Right lobe of liver (tissue), 6 donors: Measurements from ENCODE around the gene PRSS12. TPM values are rescaled to one million over a fixed set of nuclear protein-coding genes. Genes with fewer than 3 reads are reported as not detected.

Experiments used
- ATAC-seq, 4 donors: fragments of 200-7000 bp; cut with Tn5 transposase; one replicate each; pipeline ENCODE4 v1.9.1; 2020; ENCODE audit warnings: mild to moderate bottlenecking in 4 of 4, moderate library complexity in 4 of 4
- DNase-seq, 3 donors: peaks; one replicate each; pipeline ENCODE4 v3.0.0-alpha.2; 2020
- H3K27ac ChIP-seq, 3 donors: fragments of 200-600 bp; one replicate each; pipeline ENCODE4 v1.8.0; 2022
- H3K27me3 ChIP-seq, 2 donors: fragments of 200-600 bp; one replicate each; pipeline ENCODE4 v1.8.0; 2022
- H3K36me3 ChIP-seq, 4 donors: fragments of 200-600 bp; sonication (generic) in 1 of 4; one replicate each; pipeline versions ENCODE4 v1.5.1 to v1.8.0; 2017 to 2022; ENCODE audit warnings: control low read depth in 1 of 4
- H3K4me1 ChIP-seq, 4 donors: fragments of 200-600 bp; sonication (generic) in 1 of 4; one replicate each; pipeline versions ENCODE4 v1.5.1 to v1.8.0; 2017 to 2022; ENCODE audit warnings: control low read depth in 1 of 4
- H3K4me3 ChIP-seq, 3 donors: fragments of 200-600 bp; one replicate each; pipeline ENCODE4 v1.8.0; 2022
- H3K9me3 ChIP-seq, 4 donors: fragments of 200-600 bp; sonication (generic) in 1 of 4; one replicate each; pipeline versions ENCODE4 v1.5.1 to v1.8.0; 2017 to 2022; ENCODE audit warnings: control low read depth in 1 of 4
- CTCF ChIP-seq, 4 donors: fragments of 200-600 bp in 3 of 4; fragments of 450-650 bp in 1 of 4; IDR thresholded peaks; one replicate each; pipeline versions ENCODE4 v1.5.1 to v1.8.0; 2016 to 2022; ENCODE audit warnings: antibody characterized with exemption in 4 of 4, mild to moderate bottlenecking in 2 of 4
- POLR2A ChIP-seq: fragments of 450-650 bp; IDR thresholded peaks from one replicate; pipeline ENCODE4 v1.6.1; 2017; ENCODE audit warnings: antibody characterized with exemption, mild to moderate bottlenecking
- WGBS: methylation state at CpG from one replicate; pipeline ENCODE4 v1.1.6; 2018; ENCODE audit warnings: low coverage, low lambda C conversion rate; ENCODE audit not compliant: insufficient coverage; ENCODE audit errors: missing lambda C conversion rate; 5-methylcytosine and 5-hydroxymethylcytosine counted together
- intact Hi-C, 2 donors: fragments of 100-400 bp; cut with DNase I; formaldehyde crosslinking; loops; one replicate each; pipeline versions ENCODE4 v1.11.2 to v1.14.1; 2022
- total RNA-seq, 6 experiments: library from RNA; depleted of rRNA in 2 of 6; stranded (reverse); fragments of >200 nt in 2 of 6; fragmentation: NEBNext Ultra II Directional in 3 of 6; extraction: Animal tissue kit (Norgen Biotek cat#: 25700) in 3 of 6; gene quantifications; one replicate each; pipeline versions ENCODE4 v1.1.0 to v1.2.4, GENCODE V29; 2016 to 2023
- donor health status: DM: no; HTN: yes; CAD: no.
- donor health status: DM: no; HTN: no; CAD: no.
- donor health status: DM: no; HTN: no; CAD: no.
- donor health status: DM: no; HTN: yes; CAD: no.
- donor health status: DM: no; HTN: yes; CAD: no.

Gene PRSS12
- total RNA-seq, 6 experiments from 2014 or later, result 0.12 to 1.4 (median 0.74) TPM

DNA sequence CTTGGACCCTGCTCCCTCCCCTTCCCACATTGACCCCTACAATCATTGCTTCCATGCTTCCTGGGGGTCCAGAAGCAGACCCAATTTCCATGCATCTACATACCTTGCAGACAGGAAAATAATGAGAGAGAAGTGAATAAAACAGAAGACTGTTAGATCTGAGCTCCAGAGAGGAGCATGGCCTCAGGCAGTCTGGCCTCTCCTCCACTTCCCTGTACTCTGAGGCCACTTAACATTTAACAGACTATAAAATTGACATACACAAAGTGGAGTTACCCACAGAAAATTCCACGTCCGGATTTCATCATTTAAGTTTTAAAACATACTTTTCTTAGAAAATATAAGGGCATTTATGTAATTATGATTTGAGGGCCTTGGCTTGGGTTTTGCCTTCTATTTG lies 2.1 kb upstream of the PRSS12 start:
- ATAC-seq, result no peak
- peaks cover 0 to 15% (median 4%) of the 10 kb centered on the region in 4 donors for H3K4me1 ChIP-seq
- H3K9me3 ChIP-seq, result no peaks in the 10 kb centered on the region
- H3K4me3 ChIP-seq, result no peak overlapping the region
- intact Hi-C loops, result loop anchor here in 1 of 2 donors (10.0 kb wide), 1 partner anchor 70 kb away; no protein-coding TSS in a partner anchor
- WGBS, result 51% methylated on average over 2 of the region's 2 CpGs
- H3K27ac ChIP-seq, result no peak overlapping the region
- no peaks in the 10 kb centered on the region for H3K36me3 ChIP-seq
- DNase-seq, result no peak
- TF ChIP-seq CTCF (IDR thresholded peaks at IDR 0.05) (no peak), POLR2A (no peak)
- peaks cover 0 to 4% of the 10 kb centered on the region in 2 donors for H3K27me3 ChIP-seq

DNA sequence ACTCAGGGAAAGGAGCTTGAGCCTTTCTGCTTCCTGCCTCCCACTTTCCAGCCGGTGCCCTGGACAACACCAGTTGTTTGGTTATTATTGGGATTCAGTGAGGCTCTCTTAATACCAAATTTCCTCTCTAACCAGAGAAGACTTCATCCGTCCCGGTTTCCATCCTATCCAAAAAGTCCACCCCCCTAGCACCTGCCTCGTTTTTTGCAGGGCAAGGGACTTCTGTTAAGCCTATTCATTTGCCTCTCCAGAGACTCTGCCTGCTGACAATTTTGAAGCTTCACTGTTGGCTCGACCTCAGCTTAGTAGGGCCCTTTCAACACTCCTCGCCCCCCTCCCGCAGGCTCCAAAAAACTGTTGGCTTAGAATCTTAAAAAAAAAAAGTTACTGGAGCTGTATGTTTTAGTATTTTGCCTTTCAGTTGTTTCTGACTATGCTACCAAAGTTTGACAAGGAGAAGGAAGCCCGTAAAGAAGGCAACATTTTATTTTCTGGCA lies 779 bp upstream of the PRSS12 start:
- H3K27ac ChIP-seq, result no peak overlapping the region
- H3K4me1 ChIP-seq, result peaks cover 0 to 15% (median 4%) of the 10 kb centered on the region in 4 donors
- DNase-seq (no peak), ATAC-seq (no peak)
- no peak overlapping the region for H3K4me3 ChIP-seq
- H3K27me3 ChIP-seq, result peaks cover 0 to 4% of the 10 kb centered on the region in 2 donors
- no peaks in the 10 kb centered on the region for H3K9me3 ChIP-seq
- intact Hi-C loops, result loop anchor here in 1 of 2 donors (10.0 kb wide), 1 partner anchor 69 kb away; no protein-coding TSS in a partner anchor
- H3K36me3 ChIP-seq, result no peaks in the 10 kb centered on the region
- WGBS, result 34% methylated on average over 8 of the region's 8 CpGs
- TF ChIP-seq POLR2A (no peak), CTCF (IDR thresholded peaks at IDR 0.05) (no peak)

DNA sequence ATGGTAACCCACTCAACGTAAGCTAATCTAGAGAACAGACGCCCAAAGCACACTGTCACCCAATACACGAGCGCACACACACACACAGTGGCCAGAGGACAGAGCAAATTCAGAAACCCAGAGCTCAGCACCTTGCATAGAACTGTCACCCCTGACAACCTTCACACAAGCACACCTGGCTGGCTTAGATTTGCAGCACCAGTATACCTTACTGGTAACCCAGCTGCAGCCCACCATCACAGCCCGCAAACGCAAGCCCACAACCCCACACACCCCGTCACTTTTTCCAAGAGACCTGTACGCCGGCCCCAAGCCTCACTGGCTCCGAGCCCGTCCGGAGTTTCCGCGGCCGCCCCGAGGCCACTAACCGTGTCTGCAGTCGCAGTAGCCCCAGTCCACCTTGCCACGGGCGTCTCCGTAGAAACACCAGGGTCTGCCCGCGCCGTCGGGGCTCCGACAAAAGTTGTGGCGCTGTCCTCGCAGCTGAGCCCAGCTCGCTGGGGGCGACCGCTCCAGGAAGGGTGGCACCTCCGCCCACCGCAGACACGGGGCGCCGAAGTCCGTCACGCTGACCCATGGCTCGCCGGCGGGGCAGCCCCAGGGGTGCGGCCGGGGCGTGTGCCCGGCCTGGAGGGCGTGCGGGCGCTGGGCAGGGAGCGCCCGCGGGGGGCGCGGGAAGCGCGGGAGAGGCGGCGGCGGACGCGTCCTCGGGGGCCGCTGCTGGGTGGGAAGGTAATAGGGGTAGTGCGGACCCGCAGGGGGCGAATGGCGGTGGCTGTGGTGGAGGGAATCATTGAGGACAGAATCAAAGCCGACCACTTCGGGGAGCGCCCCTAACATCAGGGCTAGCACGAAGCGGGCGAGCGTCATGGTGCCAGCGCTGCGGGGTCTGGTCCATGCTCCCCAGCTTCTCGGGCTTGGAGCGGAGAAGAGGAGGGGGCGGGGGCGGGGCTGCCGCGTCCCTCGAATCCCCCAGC lies 664 bp downstream of the PRSS12 start:
- peaks cover 0 to 15% (median 4%) of the 10 kb centered on the region in 4 donors for H3K4me1 ChIP-seq
- no peaks in the 10 kb centered on the region for H3K36me3 ChIP-seq
- intact Hi-C loops, result loop anchor here in 1 of 2 donors (10.0 kb wide), 1 partner anchor 67 kb away; no protein-coding TSS in a partner anchor
- WGBS, result under 1% methylated on average over 18 of the region's 82 CpGs
- no peaks in the 10 kb centered on the region for H3K9me3 ChIP-seq
- TF ChIP-seq POLR2A, result no peak
- no peak for TF ChIP-seq CTCF (IDR thresholded peaks at IDR 0.05)
- no peak overlapping the region for H3K27ac ChIP-seq
- peaks cover 0 to 4% of the 10 kb centered on the region in 2 donors for H3K27me3 ChIP-seq
- DNase-seq (peak; percentile 46 to 68 (median 61)), ATAC-seq (peak; percentile 70 to 77 (median 73))
- peak overlapping the region; percentile 44 to 55 (median 53) for H3K4me3 ChIP-seq

DNA sequence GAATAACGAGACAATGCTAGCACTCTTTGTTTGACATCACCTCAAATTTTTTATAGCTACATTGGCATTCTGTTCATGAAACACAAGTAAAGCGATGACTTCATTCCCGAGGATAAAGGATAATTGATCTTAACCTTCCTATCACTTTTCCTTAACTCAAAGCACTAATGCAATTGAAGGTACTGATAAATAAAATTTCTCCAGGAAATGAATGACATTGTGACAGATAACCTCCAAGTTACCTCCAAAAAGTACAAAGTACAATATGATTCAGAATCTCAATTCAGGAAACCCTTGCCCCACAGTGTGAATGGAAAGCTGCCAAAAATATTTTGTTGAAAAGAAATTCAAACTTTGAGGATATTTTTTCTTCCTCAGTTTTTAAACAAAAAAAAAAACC lies 1.8 kb downstream of the PRSS12 start:
- DNase-seq (no peak), ATAC-seq (peak in 1 of 4 donors; percentile 28)
- Histone ChIP-seq H3K4me1 (peaks cover 0 to 15% (median 4%) of the 10 kb centered on the region in 4 donors), H3K36me3 (no peaks in the 10 kb centered on the region), H3K9me3 (no peaks in the 10 kb centered on the region), H3K27me3 (peaks cover 0 to 4% of the 10 kb centered on the region in 2 donors), H3K27ac (no peak overlapping the region), H3K4me3 (no peak overlapping the region)
- 64% methylated on average over 3 of the region's 3 CpGs for WGBS
- intact Hi-C loops, result loop anchor here in 1 of 2 donors (10.0 kb wide), 1 partner anchor 66 kb away; no protein-coding TSS in a partner anchor
- TF ChIP-seq CTCF (IDR thresholded peaks at IDR 0.05) (no peak), POLR2A (no peak)
